ENCODE results near the gene ZC3H7A. TPM values are rescaled to one million over a fixed set of nuclear protein-coding genes. Genes with fewer than 3 reads are reported as not detected.

Gene ZC3H7A
- total and polyA plus RNA-seq, 2 of the 13 experiments (the other 11 are each of a cell fraction or from before 2014, with no cell fraction given): 29.2 to 36.8 TPM

- no peak; the same call in 1 of the 2 replicates for TF ChIP-seq ZNF629 (CRISPR knock-in tag; conservative IDR thresholded peaks at IDR 0.05)
- TF ChIP-seq ZBTB3 (CRISPR knock-in tag; IDR thresholded peaks at IDR 0.05; ENCODE audit: borderline replicate concordance, low read depth): peak; percentile 66
- peak; percentile 1 for TF ChIP-seq ZNF296 (CRISPR knock-in tag; conservative IDR thresholded peaks at IDR 0.05)
- TF ChIP-seq ZNF282 (IDR thresholded peaks at IDR 0.05; ENCODE audit: partially characterized antibody): no peak
- TF ChIP-seq CSRNP2 (CRISPR knock-in tag; conservative IDR thresholded peaks at IDR 0.05; ENCODE audit: low read depth): no peak
- no peak for TF ChIP-seq ZSCAN9 (CRISPR knock-in tag; IDR thresholded peaks at IDR 0.05; ENCODE audit: borderline replicate concordance)
- peak; percentile 99 for TF ChIP-seq ZBTB38 (CRISPR knock-in tag; IDR thresholded peaks at IDR 0.05)
- no peak for TF ChIP-seq CENPX (CRISPR knock-in tag; IDR thresholded peaks at IDR 0.05)
- no peak for TF ChIP-seq ZC3H4 (CRISPR knock-in tag; IDR thresholded peaks at IDR 0.05; ENCODE audit: borderline replicate concordance)
- TF ChIP-seq REPIN1 (CRISPR knock-in tag; IDR thresholded peaks at IDR 0.05; ENCODE audit: borderline replicate concordance, low read depth): peak; percentile 78; the same call in 1 of the 2 replicates
- TF ChIP-seq TFDP1 (CRISPR knock-in tag; IDR thresholded peaks at IDR 0.05; ENCODE audit: borderline replicate concordance): peak; percentile 74; the same call in 1 of the 2 replicates
- TF ChIP-seq CHD2 (IDR thresholded peaks at IDR 0.05; ENCODE audit: low read depth, low read length): peak; percentile 34
- no peak; the same call in 1 of the 2 replicates for TF ChIP-seq ZSCAN30 (CRISPR knock-in tag; IDR thresholded peaks at IDR 0.05)
- no peak for TF ChIP-seq ZFP36 (IDR thresholded peaks at IDR 0.05; ENCODE audit: borderline replicate concordance, low read depth, low read length, partially characterized antibody)
- TF ChIP-seq ZUFSP (CRISPR knock-in tag; IDR thresholded peaks at IDR 0.05; ENCODE audit: borderline replicate concordance): no peak
- TF ChIP-seq ZNF205 (CRISPR knock-in tag; IDR thresholded peaks at IDR 0.05): peak; percentile 82; the same call in 1 of the 2 replicates
- TF ChIP-seq CREB3 (CRISPR knock-in tag; IDR thresholded peaks at IDR 0.05): peak; percentile 83; the same call in 1 of the 2 replicates
- no peak for TF ChIP-seq CCAR2 (optimal IDR thresholded peaks at IDR 0.05; ENCODE audit: low read depth, low read length)
- TF ChIP-seq PHF8 (CRISPR knock-in tag; IDR thresholded peaks at IDR 0.05): peak; percentile 78
- peak; percentile 6; the same call in 1 of the 2 replicates for TF ChIP-seq HNF4G (IDR thresholded peaks at IDR 0.05; ENCODE audit: borderline replicate concordance, low read depth, low read length)
- TF ChIP-seq HNF4G (CRISPR knock-in tag; IDR thresholded peaks at IDR 0.05; ENCODE audit: borderline replicate concordance, low read depth): peak; percentile 52; the same call in 1 of the 2 replicates
- TF ChIP-seq ZNF34 (CRISPR knock-in tag; IDR thresholded peaks at IDR 0.05; ENCODE audit: borderline replicate concordance): peak; percentile 97
- peak; percentile 48; the same call in 1 of the 2 replicates for TF ChIP-seq ZNF543 (CRISPR knock-in tag; IDR thresholded peaks at IDR 0.05)
- peak; percentile 84 for TF ChIP-seq ZNF160 (CRISPR knock-in tag; IDR thresholded peaks at IDR 0.05)
- no peak; the same call in 1 of the 2 replicates for TF ChIP-seq ZNF232 (CRISPR knock-in tag; IDR thresholded peaks at IDR 0.05; ENCODE audit: borderline replicate concordance)
These were observed 54.3 kb downstream of the ZC3H7A start, which contains the start of gene TXNDC11 (continued) for GRCh38 chr16:11742536-11743307.

Data from HepG2 (cell line).